Measurements from ENCODE around the gene SMG9.

- no peak for TF ChIP-seq TAF1 (IDR thresholded peaks at IDR 0.05; ENCODE audit: borderline replicate concordance, insufficient read depth, low read length)
- no peak for TF ChIP-seq POLR2AphosphoS5 (IDR thresholded peaks at IDR 0.05; ENCODE audit: low read depth, low read length)
- TF ChIP-seq SIN3A (IDR thresholded peaks at IDR 0.05; ENCODE audit: borderline replicate concordance, insufficient read depth, low read length) = no peak
Observed at GRCh38 chr19:43681821-43682220, 72.9 kb downstream of the SMG9 start.
